GM21423 (cell line): ENCODE measurements around the gene SPATA31D4.

ENCODE experiments used
- ATAC-seq: cut with Tn5 transposase; IDR thresholded peaks from one replicate; pipeline ENCODE4 v1.9.1; 2021; ENCODE audit warnings: mild to moderate bottlenecking, moderate library complexity; ENCODE audit not compliant: unreplicated experiment

Gene SPATA31D4

GRCh38 chr9:81964218-81965171, 36.3 kb downstream of the SPATA31D4 start:
- no peak for ATAC-seq

GRCh38 chr9:81968026-81968425, 39.8 kb downstream of the SPATA31D4 start:
- ATAC-seq = no peak

GRCh38 chr9:81969971-81970370, 41.7 kb downstream of the SPATA31D4 start:
- no peak for ATAC-seq

- no peak for ATAC-seq
These were observed 43.5 kb downstream of the SPATA31D4 start for GRCh38 chr9:81971727-81972126.

GRCh38 chr9:81974764-81975163, 46.5 kb downstream of the SPATA31D4 start:
- no peak for ATAC-seq

- ATAC-seq = no peak
These were observed 48.1 kb downstream of the SPATA31D4 start for GRCh38 chr9:81976351-81976750.

GRCh38 chr9:81979196-81979595, 51.0 kb downstream of the SPATA31D4 start:
- peak; percentile 60 for ATAC-seq

GRCh38 chr9:81980568-81980967, 52.3 kb downstream of the SPATA31D4 start:
- no peak for ATAC-seq

- no peak for ATAC-seq
These were observed 53.7 kb downstream of the SPATA31D4 start for GRCh38 chr9:81981883-81982282.
